ENCODE measurements around the gene UBAC2. TPM values are rescaled to one million over a fixed set of nuclear protein-coding genes. Genes with fewer than 3 reads are reported as not detected.

UBAC2 gene
- total RNA-seq, 1 experiment from 2014 or later: 52.4 TPM

- no peak for DNase-seq (ENCODE audit: low read depth)
Observed at GRCh38 chr13:99310382-99311031, 109.9 kb downstream of the UBAC2 start.

DNA sequence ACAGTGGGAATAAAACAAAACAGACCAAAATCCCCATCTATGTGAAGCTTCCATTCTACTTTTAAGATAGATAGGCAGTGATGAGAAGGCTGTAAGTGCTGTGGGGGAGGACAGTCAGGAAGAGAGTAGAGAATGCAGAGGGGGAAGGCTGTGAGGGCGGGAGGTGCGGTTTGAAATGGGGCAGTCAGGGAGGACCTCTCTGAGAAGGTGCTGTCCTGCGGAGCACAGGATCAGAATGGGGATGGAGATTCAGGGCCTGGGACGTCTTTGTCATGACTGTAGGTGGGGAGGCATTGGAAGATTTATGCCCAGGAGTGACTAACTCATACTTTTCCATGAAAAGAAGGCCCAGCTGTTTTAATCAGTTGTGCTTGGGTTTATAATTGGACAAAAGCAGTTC, 110.5 kb downstream of the UBAC2 start:
- DNase-seq (ENCODE audit: low read depth): no peak

- DNase-seq (ENCODE audit: low read depth): no peak
Observed at GRCh38 chr13:99311748-99312492, 111.3 kb downstream of the UBAC2 start.

DNA sequence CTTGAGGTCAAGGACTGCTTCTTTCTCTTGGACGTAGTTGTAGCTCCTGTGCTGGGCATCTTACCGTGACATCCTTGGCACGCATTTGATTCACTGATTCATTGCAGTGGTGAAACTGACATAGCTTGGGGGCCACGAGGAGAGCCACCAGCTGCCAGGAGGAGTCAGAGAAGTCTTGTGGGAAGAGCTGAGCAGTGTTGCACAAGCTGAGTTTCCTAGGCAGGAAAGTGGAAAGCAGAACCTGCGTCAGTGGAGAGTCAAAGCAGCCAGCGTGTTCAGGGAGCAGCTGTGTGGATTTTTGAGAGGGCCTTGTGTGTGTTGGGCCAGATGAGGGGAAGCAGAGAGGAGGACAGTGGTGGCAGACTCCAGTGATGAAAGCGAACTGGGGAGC, 111.8 kb downstream of the UBAC2 start:
- DNase-seq (ENCODE audit: low read depth): peak; percentile 68

DNA sequence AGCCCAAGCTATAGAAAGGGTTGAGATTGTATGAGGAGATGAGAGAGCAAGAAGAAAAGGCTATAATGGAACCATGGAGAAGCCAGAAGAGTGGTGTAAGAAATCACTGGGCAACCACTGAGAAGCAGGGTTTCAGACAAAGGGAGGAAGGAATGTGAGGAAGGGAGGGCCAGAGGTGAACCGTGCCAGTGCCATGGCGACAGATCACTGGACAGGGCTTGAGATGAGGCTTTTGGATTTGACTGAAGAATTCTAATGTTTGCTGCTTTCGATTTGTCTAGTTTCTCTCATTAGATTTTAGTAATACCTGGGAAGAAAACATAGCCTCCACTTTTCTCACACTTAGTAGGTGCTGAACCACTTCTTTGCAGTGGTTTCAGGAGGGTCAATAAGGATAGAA, 112.8 kb downstream of the UBAC2 start:
- no peak for DNase-seq (ENCODE audit: low read depth)

GRCh38 chr13:99313941-99314340, 113.3 kb downstream of the UBAC2 start:
- DNase-seq (ENCODE audit: low read depth): no peak

GRCh38 chr13:99314640-99315176, 114.1 kb downstream of the UBAC2 start:
- DNase-seq (ENCODE audit: low read depth): peak; percentile 42

GRCh38 chr13:99315186-99315585, 114.5 kb downstream of the UBAC2 start:
- DNase-seq (ENCODE audit: low read depth): no peak

DNA sequence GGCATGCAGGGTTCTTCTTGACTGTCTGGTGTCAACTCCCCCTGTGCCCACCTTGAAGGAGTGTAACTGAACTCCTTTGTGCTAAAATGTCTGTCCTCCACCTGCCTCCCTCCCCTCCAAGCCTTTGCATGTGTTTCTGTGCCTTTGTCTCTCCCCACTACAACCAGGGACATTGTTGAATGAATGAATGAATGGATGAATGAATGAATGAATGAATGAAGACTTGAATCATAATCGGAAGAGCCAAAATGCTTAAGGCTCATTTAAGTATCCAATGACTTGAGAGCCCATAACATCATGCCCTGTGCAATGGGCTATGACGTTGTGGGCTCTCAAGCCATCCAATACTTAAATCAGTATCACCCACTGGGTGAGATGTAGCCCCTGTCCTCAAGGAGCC, 115.6 kb downstream of the UBAC2 start:
- DNase-seq (ENCODE audit: low read depth): no peak

DNA sequence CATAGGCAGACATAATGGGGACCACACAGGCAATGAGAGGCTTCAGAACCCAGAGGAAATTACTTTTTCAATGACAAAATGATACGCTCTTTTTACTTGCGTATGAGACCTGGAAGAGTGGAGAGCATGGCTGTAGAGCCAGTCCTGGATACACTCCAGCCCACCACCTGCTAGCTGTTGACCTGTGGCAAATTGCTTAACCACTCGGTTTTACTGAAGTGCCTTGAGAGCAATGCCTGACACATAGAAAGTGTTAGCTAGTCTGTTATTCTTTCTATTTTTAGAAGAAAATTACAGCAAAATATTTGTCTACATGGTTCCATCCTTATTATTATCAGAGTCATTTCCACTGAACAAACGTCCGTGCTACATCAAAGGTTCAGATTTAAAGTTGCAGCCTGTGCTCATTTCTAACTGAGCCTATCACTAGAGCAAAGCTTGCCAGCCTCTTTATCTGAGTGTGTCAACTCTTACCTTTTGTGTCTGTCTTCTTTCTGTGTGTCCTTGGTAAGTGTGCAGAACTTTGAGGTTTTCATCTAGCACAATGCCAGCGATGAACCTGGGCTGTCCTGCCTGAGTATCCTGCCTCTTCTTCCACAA, 116.1 kb downstream of the UBAC2 start:
- DNase-seq (ENCODE audit: low read depth): no peak

GRCh38 chr13:99320693-99321481, 120.2 kb downstream of the UBAC2 start:
- peak; percentile 80 for DNase-seq (ENCODE audit: low read depth)

DNA sequence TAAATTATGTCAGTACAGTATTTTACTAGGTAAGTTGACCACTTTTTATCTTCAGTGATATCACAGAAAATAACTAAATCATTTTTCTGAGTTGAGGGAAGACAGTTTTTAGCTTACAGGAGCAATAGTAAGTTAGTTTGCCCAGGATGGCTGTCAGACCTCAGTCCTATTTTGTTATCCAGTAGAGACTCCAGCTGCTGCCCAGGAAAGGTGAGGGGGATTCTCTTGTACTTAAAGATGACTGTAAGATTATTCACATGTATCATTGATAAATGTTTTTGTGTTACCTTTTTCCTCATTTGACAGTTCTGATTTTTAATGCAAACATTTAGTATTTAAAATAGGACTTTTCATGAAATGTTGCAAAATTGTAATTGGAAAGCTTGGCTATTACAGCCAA, 121.1 kb downstream of the UBAC2 start:
- DNase-seq (ENCODE audit: low read depth): no peak

DNA sequence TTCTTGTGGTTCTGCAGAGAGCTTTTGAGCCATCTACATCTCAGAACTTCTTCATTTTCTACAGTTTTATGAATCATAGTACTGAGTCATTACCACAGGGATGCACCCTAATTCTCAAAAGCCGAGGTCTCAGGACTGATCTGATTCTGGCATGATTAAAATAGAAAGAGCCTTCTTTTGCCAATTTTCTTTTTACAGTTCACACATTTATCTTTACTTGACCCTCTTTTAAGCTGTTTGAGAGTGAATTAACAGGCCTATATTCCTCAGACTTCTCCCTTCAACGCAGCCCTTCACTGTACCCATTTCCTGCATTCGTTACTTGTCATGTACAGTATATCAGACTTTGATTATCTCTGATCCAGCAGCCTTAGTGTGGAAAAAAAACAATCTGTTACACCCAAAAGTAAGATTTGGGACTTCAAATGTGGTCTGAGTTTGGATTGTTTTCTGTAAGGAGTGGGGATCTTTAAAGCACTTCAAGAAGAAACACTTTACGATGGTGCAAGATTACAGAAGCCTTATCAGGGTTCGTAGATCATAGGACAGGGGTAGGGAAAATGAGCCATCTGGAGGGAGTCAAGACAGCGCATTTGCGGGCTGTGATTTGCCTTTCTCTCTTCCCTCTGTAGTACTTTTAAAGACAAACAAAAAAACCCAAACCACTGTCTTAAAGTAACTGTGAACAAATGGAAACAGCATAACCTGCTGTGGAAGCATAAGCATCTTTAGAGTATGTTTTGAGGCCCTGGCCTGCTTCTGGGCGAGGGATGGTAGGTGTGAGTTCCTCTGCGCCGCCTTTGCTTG, 121.8 kb downstream of the UBAC2 start:
- DNase-seq (ENCODE audit: low read depth): peak; percentile 89

- peak; percentile 68 for DNase-seq (ENCODE audit: low read depth)
Observed at GRCh38 chr13:99323488-99323887, 122.8 kb downstream of the UBAC2 start.

DNA sequence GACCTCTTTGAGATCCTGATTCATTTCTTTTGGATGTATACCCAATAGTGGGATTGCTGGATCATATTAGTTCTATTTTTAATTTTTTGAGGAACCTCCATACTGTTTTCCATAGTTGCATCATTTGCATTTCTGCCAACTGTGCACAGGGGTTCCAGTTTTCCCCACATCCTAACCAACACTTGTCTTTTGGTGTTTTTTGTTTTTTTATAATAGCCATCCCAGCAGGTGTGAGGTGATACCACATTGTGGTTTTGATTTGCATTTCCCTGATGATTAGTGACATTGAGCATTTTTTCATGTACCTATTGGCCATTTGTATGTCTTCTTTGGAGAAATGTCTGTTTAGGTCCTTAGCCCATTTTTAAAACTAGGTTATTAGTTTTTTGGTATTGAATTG, 125.4 kb downstream of the UBAC2 start:
- no peak for DNase-seq (ENCODE audit: low read depth)

- no peak for DNase-seq (ENCODE audit: low read depth)
Observed at GRCh38 chr13:99327126-99327525, 126.5 kb downstream of the UBAC2 start.

DNA sequence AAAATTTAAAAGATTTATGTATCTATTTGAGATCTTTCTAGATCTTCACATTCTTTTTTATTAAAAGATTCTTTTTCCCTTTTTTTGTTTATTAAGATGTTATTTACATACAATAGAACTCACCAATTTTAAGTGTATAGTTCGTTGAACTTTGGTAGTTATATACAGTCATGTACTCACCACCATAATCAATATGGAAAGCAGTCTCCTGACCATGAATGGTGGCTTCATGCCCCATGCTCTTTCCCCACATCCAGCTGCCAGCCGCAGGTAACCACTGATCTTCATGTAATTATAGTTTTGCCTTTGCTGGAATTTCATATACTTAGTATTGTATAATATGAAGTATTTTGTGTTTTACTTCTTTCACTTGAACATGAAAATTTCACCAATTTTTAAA, 127.1 kb downstream of the UBAC2 start:
- DNase-seq (ENCODE audit: low read depth): no peak

GRCh38 chr13:99329477-99329876, 128.8 kb downstream of the UBAC2 start:
- DNase-seq (ENCODE audit: low read depth): no peak

GRCh38 chr13:99330942-99331341, 130.3 kb downstream of the UBAC2 start:
- no peak for DNase-seq (ENCODE audit: low read depth)

- no peak for DNase-seq (ENCODE audit: low read depth)
Observed at GRCh38 chr13:99331881-99332293, 131.2 kb downstream of the UBAC2 start.

DNA sequence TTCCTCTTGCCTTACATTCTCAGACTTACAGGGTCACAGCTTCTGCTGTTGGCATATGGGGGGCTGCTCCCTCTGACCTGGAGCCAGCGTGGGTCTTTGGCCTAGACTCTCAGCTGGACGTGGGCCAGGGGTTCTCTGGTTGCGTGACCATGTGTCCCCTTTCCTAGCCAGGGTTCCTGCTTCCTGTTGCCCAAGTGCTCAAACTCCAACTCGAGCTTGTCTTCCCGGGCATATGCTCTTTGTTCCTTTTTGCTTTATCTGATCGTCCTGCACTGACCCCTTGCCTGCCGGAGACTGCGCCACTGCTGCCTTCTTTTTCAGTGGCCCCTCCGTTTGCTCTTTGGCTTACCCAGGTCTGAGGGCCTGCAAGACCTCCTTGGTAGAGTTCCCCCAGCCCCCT, 131.8 kb downstream of the UBAC2 start:
- no peak for DNase-seq (ENCODE audit: low read depth)

Measured in HT1080 (cell line).